ENCODE measurements around the gene PTRH1.
A peak's percentile ranks its signal among the peaks of the same experiment; 100 is the strongest.
"Not testable (repeated sequence)": the region's sequence is repeated elsewhere in the genome, so short reads cannot be mapped to it uniquely, and the experiment has no call there.

PTRH1 gene, protein sequence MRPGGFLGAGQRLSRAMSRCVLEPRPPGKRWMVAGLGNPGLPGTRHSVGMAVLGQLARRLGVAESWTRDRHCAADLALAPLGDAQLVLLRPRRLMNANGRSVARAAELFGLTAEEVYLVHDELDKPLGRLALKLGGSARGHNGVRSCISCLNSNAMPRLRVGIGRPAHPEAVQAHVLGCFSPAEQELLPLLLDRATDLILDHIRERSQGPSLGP

DNA sequence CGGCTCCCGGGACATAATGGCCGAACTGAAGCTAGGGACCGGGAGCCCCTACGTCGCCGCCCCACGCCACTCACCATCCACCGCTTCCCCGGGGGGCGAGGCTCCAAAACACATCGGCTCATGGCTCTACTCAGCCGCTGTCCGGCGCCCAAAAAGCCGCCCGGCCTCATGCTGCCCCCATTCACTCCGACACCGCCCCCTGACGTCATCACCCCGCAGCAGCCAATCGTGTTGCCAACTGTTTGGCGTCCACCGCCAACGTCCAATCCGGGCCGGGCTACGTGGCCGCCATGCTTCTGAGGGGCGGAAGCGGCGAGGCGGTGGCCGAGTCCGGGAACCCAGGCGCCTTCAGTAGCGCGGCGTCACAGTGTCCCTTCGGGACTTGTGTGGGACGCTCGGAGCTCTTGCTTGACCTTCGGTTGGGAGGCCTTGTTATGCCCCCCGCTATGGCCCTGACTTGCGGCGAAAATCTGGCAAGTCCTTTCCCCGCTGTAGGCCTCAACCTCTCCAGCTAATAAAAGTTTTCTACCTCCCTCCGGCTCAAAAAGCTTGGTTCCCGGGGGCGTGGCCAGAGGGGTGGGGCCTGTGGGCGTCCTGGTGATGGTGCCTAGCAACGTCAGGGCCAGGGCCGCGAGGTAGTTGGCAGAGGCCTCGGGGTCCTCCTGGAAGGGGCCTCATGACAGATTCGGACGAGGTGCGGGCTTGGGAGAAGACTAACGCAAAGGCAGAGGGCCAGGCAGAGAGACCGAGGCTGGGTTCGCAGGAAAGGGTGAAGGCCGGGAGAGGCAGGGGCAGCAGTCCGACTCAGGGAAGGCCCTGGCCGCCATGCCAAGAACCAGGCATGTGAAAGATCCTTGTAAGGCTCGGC lies at the start of gene PTRH1, which contains the start of gene TTC16:
TSS of gene PTRH1 (minus strand) at position 194 of the 868 bp plus-strand sequence. CDS start at position 170, 24 bp downstream.
TSS of gene TTC16 (plus strand) at position 610 of the 868 bp plus-strand sequence. CDS start at position 677, 67 bp downstream.
- DNase-seq (ENCODE audit: low spot score), result peak; percentile 99

DNA sequence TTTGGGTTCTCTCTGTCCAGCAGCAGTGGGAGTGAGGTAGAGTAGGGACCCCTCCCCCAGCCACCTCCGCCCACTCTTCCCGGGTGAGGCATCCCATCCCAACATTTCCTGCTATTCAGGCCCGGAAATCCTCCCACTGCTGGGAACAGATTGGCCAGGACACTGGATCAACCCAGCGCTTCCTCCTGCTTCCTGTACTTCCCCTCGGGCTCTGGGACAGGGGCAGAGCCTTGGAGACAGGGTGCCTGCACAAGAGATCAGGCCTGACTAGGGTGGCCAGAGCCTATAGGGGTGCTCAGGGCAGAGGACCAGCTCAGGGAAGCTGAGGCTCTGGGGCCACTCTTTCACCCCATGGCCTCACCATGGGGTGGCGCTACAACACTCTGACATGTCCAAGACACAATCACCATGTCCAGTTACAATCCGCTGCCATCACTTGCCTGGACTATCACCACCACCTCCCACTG lies 48.5 kb upstream of the PTRH1 start:
- no peak for DNase-seq (ENCODE audit: low spot score)

DNA sequence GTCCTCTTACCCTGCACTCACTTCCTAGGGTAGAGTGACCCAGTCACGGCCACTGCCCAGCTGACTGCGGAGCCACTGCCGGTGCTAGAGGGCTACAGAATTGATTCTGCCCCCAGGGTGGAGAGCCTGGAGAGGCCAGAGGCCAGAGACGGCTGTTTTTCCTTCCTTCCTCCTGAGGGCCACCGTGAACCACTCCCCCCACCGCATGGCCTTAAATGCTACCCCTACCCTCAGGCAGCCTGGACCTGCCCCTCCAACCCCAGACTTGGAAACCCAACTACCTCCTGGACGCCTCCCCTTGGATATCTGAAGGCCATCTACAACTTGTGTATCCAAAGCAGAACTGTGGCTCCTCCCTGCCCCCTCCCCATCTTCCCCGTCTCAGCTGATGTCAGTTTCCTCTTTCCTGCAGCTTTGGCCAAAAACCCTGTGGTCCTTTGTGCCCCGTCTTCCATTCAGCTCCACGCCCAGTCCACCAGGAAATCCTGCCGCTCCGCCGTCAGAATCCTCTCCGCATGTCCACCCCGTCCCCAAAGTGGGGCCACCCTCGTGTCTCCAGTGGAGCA lies 46.7 kb upstream of the PTRH1 start:
- no peak for DNase-seq (ENCODE audit: low spot score)

DNA sequence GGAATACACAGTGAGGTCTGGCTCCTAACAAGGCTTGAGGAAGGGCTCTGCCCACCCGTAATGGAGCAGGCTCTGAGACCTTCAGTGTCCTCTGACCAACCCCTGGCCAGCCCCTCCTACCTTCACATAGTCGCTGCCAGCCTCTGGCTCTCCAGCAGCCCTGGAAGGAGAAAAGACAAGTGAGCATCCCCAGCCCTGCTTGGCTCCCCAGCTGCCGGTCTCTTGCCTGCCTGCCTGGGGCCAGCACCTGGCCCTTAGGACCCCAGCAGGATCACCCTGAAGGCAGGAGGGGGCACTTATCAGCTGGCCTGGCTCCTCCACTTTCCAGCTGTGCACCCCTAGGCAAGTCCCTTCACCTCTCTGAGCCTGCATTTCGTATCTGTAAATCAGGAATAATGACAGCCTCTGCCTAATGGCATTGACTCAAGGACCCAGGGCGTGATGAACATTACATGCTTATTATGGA lies 46.1 kb upstream of the PTRH1 start:
- DNase-seq (ENCODE audit: low spot score), result no peak

DNA sequence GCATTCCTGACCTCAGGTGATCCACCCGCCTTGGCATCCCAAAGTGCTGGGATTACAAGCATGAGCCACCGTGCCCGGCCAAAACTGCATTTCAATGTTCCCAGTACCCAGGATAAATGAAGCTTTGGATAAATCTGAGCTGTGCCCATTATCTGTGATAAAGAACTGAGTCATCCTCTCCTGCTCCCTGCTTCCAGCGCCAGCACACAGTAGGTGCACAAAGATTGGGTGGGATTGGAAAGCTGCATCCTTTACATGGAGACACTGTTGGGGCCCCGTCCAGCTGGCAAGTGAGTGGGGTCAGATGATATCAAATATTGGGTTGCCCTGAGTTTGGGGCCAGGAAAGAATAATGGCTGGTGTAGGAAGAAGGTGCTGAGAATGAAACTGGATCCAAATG lies 45.6 kb upstream of the PTRH1 start:
- no peak for DNase-seq (ENCODE audit: low spot score)

DNA sequence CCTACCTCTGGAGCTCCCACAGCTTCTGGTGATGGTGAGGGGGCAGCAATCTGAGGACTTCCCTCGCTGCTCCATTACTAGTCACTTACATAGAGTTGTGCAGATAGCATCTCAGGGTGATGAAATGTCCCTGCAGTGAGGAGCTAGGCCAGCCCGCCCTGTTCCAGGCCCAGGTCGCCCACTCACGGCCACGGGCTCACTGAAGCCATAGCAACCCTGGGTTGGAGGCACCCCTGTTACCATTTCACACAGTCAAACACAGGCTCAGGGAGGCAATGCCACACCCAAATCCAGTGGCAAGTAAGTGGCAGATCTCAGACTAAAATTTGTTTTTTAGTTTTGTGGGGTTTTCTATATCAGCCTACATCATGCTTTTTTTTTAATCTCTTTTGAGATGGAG lies 43.4 kb upstream of the PTRH1 start:
- DNase-seq (ENCODE audit: low spot score), result no peak

DNA sequence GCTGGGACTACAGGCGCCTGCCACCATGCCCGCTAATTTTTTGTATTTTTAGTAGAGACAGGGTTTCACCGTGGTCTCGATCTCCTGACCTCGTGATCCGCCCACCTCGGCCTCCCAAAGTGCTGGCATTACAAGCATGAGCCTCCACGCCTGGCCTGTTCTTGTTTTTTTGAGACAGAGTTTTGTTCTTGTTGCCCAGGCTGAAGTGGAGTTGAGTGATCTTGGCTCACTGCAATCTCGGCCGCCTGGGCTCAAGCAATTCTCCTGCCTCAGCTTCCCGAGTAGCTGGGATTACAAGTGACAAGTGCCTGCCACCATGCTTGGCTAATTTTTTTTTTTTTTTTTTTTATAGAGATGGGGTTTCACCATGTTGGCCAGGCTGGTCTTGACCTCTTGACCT lies 41.3 kb upstream of the PTRH1 start:
- not testable (repeated sequence) for DNase-seq (ENCODE audit: low spot score)

DNA sequence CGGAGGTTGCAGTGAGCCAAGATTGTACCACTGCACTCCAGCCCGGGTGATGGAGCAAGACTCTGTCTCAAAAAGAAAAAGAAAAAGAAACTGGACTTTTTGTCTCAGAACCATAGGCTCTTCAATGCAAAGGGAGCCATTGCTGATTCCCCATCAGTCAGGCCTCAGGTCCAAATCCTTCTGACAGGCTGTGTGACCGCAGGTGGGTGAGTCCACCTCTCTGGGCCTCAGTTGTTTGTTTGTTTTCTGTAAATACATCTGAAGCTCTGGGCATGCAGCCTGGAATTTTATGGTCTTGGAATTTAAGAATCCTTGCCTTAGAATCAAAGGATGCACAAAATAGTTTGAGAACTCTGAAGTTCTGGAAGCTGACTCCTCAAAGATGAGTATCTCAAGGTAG lies 40.8 kb upstream of the PTRH1 start:
- DNase-seq (ENCODE audit: low spot score), result no peak

DNA sequence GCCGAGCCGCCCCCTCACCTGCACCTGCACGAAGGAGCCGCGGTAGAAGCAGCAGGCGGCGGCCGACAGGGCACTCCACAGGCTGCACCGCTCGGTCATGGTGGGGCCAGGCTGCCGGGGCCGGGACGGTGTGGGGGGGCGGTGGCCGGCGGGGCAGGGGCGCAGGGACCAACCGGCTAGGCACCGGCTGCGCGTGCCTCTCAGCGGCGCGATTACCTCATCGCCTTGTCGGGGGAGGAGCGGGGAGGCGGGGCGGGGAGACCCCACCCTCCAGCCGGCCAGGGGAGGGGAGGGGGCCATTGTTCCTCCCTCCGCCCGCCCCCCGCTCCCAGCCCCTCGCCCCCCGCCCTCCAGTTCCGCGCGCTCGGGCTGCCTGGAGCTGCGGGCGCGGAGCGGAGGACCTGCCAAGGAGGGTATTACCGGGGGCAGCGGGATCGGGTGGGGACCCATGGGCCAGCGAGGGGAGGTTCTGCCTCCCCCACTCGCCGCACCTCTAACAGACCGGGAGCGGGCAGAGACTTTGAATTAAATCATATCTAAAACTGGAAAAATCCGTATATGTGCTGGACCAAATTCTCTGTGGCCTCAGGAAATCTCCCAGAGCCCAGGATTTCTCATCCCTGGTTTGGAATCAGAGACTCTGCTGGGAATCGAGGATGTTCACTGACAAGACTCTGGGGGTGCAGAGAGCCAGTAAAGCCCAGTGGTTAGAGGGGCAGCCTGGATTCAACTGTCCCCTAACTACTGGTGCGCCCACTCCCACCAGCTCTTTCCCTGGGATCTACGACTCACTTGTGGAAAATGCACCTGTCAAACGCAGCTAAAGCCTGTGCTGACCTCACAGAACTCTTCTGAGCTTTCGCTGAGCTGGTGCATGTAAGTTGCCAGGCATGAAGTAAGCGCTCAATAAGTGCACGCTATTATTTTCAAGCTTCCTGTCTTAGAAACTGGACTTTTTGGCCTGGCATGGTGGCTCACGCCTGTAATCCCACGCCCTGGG lies 39.9 kb upstream of the PTRH1 start:
- no peak for DNase-seq (ENCODE audit: low spot score)

DNA sequence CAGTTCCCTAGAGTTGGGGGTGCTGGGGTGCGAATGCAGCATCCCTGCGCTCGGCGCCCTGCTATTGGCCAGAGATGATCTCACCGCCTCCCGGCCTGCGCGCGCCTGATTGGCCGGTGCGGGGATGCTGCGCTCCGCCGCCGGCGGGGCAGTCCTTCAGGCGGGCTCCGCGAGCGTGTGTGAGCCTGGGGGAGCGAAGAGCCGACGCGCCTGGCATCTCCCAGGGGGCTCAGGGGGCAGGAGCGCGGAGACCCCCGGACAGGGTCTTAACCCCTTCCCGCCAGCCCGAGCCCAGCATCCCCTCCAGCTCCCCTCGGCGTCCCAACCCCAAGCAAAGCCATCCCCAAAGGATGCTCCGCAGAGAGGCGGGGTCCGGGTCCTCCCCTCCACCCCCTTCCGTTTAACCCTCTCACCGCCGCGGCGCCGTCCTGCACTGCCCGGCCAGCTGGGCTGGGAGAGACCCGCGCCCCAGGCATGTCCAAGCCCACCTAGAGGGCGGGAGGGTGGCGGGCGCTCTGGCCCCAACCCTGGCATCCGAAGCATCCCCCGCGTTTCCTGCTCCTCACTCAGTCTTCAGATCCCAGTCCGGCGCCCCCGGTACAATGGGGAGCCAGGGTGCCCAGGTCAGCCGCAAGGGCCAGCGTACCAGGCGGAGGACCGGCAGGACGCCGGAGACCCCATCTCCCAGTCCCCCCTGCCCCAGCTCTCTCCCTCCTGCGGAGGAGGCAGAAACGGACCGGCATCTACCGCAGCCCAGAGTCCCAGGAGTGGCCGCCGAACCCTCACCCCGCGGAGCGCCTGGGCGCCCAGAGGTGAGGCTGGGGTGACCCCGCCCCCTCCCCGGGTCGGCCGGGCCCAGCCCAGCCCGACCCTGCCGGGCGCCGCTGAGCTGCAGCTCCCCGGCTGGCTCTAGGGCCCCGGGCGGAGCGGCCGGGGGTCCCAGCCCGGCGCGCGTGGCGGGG lies 38.9 kb upstream of the PTRH1 start:
- peak; percentile 77 for DNase-seq (ENCODE audit: low spot score)

DNA sequence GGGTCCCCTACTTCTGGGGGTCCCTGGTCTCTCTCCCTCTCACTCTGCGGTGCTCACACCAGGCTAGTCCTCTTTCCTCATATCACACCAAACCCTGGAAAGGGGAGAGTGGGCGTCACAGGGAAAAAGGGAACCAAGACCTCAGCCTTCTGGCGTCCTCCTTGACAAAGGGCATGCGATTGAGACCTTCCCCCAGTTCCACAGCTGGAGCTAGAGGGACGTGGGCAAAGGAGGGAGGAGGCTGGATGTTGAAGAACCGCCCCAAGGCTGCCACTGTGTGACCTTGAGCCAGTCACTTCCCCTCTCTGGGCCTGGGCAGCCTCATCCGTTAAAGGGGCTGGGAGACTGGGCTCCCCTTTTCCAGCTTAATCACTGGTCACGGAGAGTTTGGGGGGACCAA lies 38.2 kb upstream of the PTRH1 start:
- DNase-seq (ENCODE audit: low spot score), result no peak

DNA sequence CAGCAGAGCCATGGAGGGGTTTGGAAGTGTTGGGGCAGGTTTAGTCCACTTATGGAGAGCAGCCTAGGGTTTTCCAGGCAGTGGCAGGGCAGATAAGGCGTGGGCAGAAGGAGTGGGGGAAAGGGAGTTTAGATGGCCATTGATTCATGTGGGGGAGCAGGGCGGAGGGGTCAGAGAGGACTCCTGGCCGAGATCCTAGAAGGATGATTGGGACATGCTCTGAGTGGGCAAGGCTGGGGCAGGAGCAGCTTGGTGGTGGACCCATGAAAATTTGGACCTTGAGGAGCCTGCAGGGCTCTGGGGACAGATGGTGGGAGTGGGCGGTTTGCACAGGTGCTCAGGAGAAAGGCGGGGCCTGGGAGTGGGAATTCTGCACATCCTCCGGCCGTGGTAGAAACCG lies 37.7 kb upstream of the PTRH1 start:
- no peak for DNase-seq (ENCODE audit: low spot score)

DNA sequence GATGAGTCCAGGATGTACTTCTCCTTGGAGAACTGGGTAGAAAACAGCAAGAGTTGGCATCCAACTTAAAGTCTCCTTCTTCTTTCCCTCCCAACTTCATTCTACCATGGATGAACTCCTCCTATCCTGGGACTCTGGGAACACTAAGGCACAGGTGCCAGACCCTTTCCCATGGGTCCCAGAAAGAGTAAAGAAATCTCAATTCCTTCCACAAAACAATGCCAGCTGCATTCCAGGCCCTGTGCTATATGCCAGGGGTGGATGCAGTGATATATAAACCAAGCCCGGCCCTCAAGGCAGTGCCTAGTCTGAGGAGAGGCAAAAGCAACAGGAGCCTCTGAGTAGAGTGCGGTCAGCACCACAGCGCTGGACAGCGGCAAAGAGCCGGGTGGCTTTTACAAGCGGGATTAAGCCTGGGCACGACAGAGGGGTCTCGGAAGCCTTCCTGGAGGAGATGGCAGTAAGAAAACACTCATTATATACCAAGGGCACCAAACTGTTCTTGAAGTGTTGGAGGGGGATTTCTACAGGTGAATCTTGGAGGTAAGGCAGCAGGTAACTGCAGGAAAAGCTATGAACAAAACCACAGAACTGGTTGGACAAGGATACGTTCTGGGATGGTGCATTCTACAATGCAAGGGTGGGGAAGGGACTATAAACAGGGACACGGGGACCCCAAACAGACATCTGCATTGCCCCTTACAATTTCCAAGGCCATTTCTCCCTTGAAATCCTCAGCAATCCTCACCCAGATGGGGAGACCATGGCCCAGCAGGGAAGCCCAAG lies 36.0 kb upstream of the PTRH1 start:
- peak; percentile 51 for DNase-seq (ENCODE audit: low spot score)

DNA sequence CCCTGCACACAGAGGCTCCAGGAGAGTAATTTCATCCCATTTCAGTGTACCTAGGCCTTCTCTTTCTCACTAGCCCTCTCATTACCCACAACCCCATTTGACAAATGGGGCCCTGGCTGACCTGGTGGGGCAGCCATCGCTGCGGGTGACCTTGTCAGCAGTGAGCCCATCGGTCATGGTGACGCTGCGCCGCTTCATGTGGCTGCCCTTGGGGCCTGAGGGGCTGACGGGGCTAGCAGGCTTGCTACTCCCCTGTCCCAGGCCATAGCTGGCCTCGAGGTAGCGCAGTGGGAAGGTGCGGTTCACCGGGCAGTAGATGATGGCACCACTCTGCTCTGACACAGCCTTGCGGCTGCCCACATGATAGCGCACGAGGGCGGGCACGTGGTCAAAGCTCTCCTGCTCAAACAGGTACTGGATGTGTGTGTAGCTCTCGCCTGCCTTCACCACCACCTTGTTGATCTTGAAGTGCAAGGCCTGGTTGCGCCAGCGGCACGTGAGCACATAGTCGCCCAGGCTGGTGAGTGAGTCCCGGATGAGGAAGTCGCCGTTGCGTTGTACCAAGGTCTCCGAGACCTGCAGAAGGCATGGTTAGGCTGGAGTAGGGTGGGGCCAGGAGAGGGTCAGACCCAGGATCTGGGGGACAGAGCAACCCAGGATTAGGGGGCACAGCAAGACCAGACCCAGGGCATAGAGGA lies 33.8 kb upstream of the PTRH1 start:
- no peak for DNase-seq (ENCODE audit: low spot score)

DNA sequence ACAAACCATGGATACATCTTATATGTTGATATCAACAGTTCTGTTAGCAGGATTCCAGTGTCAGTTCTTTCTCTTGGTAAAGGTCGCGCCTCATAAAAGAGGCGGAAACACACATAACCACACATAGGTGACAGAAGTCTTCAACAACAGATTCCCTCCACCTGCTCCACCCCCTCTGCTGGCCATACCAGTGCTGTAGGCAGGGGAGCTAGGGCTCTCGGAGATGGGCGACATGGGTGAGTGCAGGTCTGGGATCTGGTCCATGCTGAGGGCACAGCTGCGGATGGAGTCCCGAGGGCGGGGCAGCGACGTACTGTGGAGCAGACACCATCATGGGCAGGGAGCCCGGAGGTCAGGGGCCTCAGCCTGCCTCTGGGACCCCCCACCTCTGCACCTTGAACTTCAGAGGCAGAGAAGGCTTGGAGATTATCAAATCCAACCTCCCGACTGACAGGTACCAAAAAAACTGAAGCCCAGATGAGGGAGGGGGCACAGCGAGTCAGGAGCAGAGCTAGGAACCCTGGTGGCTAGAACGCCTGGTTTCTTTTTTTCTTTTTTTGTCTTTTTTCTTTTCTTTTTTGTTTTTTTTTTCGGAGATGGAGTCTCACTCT lies 31.6 kb upstream of the PTRH1 start:
- no peak for DNase-seq (ENCODE audit: low spot score)

DNA sequence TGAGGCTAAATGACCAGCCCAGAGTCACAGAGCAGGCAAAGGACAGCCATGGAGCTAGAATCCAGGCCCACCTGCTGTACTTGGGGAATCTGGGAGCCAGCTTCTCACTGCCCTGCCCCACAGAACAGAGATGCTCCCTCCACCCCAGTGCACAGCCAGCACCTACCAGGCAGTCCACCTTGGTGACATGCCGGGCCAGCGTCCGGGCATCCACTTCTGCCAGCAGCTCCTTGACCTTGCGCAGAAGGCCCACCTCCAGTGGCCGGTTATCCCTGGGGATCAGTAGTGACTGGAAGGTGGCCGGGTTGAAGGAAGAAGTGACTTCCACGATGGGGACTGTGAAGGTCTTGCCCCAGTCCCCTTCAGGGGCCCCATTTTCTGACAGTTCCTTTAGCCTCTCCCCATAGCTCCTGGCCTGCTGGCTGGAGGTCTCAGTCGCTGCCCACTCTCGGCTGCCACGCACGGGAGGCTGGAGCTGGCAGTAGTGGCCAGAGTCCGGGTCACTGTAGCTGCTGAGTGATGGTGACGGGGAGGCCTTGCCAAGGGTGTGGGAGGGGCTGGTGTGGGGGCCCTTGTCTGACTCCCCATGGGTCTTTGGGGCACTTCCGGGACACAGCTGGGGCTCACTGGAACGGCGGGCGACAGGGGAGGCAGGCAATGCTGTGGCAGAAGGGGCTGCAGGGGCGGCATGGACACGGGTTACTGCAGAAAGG lies 29.1 kb upstream of the PTRH1 start:
- no peak for DNase-seq (ENCODE audit: low spot score)

DNA sequence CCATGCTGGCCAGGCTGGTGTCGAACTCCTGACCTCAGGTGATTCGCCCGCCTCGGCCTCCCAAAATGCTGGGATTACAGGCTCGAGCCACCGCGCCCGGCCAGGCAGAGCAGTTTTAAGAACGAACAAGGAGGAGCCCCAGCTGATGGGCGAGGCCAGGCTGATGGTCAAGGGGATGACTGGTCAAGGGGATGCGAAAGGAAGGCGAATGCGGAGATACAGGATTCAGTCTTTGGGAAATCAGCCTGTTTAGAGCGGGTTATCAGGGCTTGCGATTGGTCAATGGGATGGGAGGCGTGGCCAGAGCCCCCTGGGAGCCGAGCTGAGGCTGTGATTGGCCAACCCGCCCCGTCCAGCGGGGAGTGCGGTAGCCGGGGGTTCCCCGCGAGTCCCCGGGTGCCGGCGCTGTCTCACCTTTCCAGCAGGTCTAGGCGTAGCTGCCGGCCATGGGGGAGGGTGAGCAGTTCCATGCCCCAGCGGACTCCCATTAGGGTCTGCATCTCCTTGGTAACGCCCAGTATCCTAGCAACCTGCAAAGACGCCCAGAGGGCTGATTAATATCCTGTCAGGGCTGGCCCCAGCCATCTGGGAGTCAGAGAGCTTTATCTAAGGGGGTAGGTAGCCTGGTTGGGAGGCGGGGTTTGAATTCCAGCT lies 27.1 kb upstream of the PTRH1 start:
- peak; percentile 94 for DNase-seq (ENCODE audit: low spot score)
